T-cell (primary cell): ENCODE results near the gene HSPA14. TPM values are rescaled to one million over a fixed set of nuclear protein-coding genes. Genes with fewer than 3 reads are reported as not detected.

Experiments used
- ATAC-seq, 4 experiments: fragments of 200-7000 bp in 3 of 4; fragments of 150-1000 bp in 1 of 4; cut with Tn5 transposase; replicated peaks in 1 of 4; 1 replicate in 3 of 4; 2 replicates in 1 of 4; pipeline ENCODE4 v1.10.0; 2021; ENCODE audit warnings: moderate library complexity in 3 of 4, mild to moderate bottlenecking in 2 of 4, moderate number of reproducible peaks in 1 of 4
- CTCF ChIA-PET, 2 donors: fragments of 300-600 bp; sonication (Branson Sonifier 250); formaldehyde crosslinking; loops; one replicate each; lab custom pipeline; 2022; ENCODE audit warnings: antibody characterized with exemption in 2 of 2; lab: Charles Lee
- POLR2A ChIA-PET, 2 donors: fragments of 300-600 bp; sonication (Branson Sonifier 250); formaldehyde crosslinking; loops; one replicate each; lab custom pipeline; 2022; ENCODE audit warnings: antibody characterized with exemption in 2 of 2; lab: Charles Lee
- DNase-seq, 35 experiments: peaks; one replicate each; pipeline versions ENCODE4 v3.0.0 to v3.0.0-alpha.2; 2013 to 2023
- H3K27ac ChIP-seq: one replicate; pipeline ENCODE4 v1.5.1; 2013; ENCODE audit warnings: low read length
- H3K27me3 ChIP-seq, 2 experiments: replicated peaks in 1 of 2; 1 replicate in 1 of 2; 2 replicates in 1 of 2; pipeline versions ENCODE4 v1.6.1 to v1.7.0; 2013; ENCODE audit warnings: low read length in 1 of 2, mixed read lengths in 1 of 2; ENCODE audit not compliant: control insufficient read depth in 2 of 2, insufficient read depth in 2 of 2; ENCODE audit errors: extremely low read depth in 1 of 2
- H3K36me3 ChIP-seq, 2 donors: 1 replicate in 1 of 2; 2 replicates in 1 of 2; pipeline versions ENCODE4 v1.6.1 to v1.7.0; 2013; ENCODE audit warnings: low read length in 1 of 2; ENCODE audit not compliant: control insufficient read depth in 2 of 2, insufficient read depth in 1 of 2; ENCODE audit errors: extremely low read depth in 1 of 2
- H3K4me1 ChIP-seq, 2 experiments: 1 replicate in 1 of 2; 2 replicates in 1 of 2; pipeline versions ENCODE4 v1.6.1 to v1.7.0; 2013; ENCODE audit warnings: low read length in 2 of 2, mixed read lengths in 1 of 2; ENCODE audit not compliant: insufficient read depth in 2 of 2, control insufficient read depth in 1 of 2; ENCODE audit errors: extremely low read depth in 1 of 2
- H3K4me3 ChIP-seq, 2 donors: 1 replicate in 1 of 2; 2 replicates in 1 of 2; pipeline versions ENCODE4 v1.5.1 to v1.7.0; 2013; ENCODE audit warnings: mild to moderate bottlenecking in 2 of 2, low read length in 1 of 2, moderate library complexity in 1 of 2; ENCODE audit not compliant: control insufficient read depth in 1 of 2; ENCODE audit errors: extremely low read depth in 1 of 2
- H3K9me3 ChIP-seq: 2 replicates; pipeline ENCODE4 v1.7.0; 2013
- H3K27ac Mint-ChIP-seq, 2 donors: one replicate each; pipeline ENCODE4 v1.8.0; 2020 to 2021; ENCODE audit warnings: mild to moderate bottlenecking in 2 of 2, mixed read lengths in 2 of 2
- H3K27me3 Mint-ChIP-seq, 2 donors: one replicate each; pipeline ENCODE4 v1.8.0; 2021 to 2022; ENCODE audit warnings: mixed read lengths in 2 of 2
- H3K36me3 Mint-ChIP-seq: one replicate; pipeline ENCODE4 v1.8.0; 2021; ENCODE audit warnings: mixed read lengths
- H3K4me1 Mint-ChIP-seq, 3 donors: one replicate each; pipeline ENCODE4 v1.8.0; 2020 to 2022; ENCODE audit warnings: mixed read lengths in 3 of 3, mild to moderate bottlenecking in 1 of 3
- H3K4me3 Mint-ChIP-seq, 3 donors: one replicate each; pipeline ENCODE4 v1.8.0; 2020 to 2022; ENCODE audit warnings: mild to moderate bottlenecking in 3 of 3, mixed read lengths in 3 of 3, moderate library complexity in 3 of 3
- H3K9me3 Mint-ChIP-seq, 3 donors: one replicate each; pipeline ENCODE4 v1.8.0; 2020 to 2022; ENCODE audit warnings: mixed read lengths in 3 of 3
- WGBS: methylation state at CpG from one replicate; pipeline ENCODE4 v1.1.5; 2013; ENCODE audit warnings: missing lambda C conversion rate; ENCODE audit not compliant: insufficient coverage; 5-methylcytosine and 5-hydroxymethylcytosine counted together
- total RNA-seq, 35 experiments: library from RNA in 6 of 35; stranded (reverse) in 6 of 35; fragments of 120-200 nt in 1 of 35; gene quantifications; one replicate each; pipeline versions ENCODE4 v1.2.1 to v1.2.4 and lab custom pipeline; 2013 to 2026

The HSPA14 gene
- total RNA-seq, 5 donors from 2014 or later (not counting 1 experiment from before 2014, with no cell fraction given), result 13.0 to 19.5 (median 15.0) TPM

GRCh38 chr10:14916600-14916999, 78.5 kb downstream of the HSPA14 start:
- Mint-ChIP-seq H3K9me3 (peaks cover 0 to 13% (median 8%) of the 10 kb centered on the region in 3 donors), H3K4me1 (peaks cover 16 to 18% (median 17%) of the 10 kb centered on the region in 3 donors), H3K36me3 (peaks cover 91% of the 10 kb centered on the region), H3K4me3 (no peak overlapping the region), H3K27ac (no peak overlapping the region), H3K27me3 (no peaks in the 10 kb centered on the region)
- Histone ChIP-seq H3K36me3 (peaks cover 0 to 53% of the 10 kb centered on the region in 2 donors), H3K4me1 (no peaks in the 10 kb centered on the region), H3K27me3 (no peaks in the 10 kb centered on the region), H3K9me3 (peaks cover 8% of the 10 kb centered on the region), H3K27ac (no peak overlapping the region), H3K4me3 (no peak overlapping the region)
- DNase-seq (no peak), ATAC-seq (no peak)
- POLR2A ChIA-PET, result no interaction called here
- WGBS, result no CpG with 5 or more reads among the region's 2 CpGs
- CTCF ChIA-PET, result no interaction called here

- ChIA-PET POLR2A (no interaction called here), CTCF (interaction anchor here in 1 of 2 donors (0.6 kb wide), 2 partner anchors 25 to 380 kb away, joined by 4 to 6 read pairs; no protein-coding TSS in a partner anchor)
- H3K4me1 Mint-ChIP-seq, result peaks cover 15 to 17% (median 16%) of the 10 kb centered on the region in 3 donors
- Histone ChIP-seq H3K4me3 (no peak overlapping the region), H3K9me3 (peaks cover 8% of the 10 kb centered on the region), H3K27ac (no peak overlapping the region), H3K27me3 (no peaks in the 10 kb centered on the region), H3K4me1 (no peaks in the 10 kb centered on the region), H3K36me3 (peaks cover 0 to 64% of the 10 kb centered on the region in 2 donors)
- ATAC-seq (no peak), DNase-seq (no peak)
- no CpG with 5 or more reads among the region's 3 CpGs for WGBS
- no peak overlapping the region for H3K27ac Mint-ChIP-seq
- peaks cover 98% of the 10 kb centered on the region for H3K36me3 Mint-ChIP-seq
- no peaks in the 10 kb centered on the region for H3K27me3 Mint-ChIP-seq
- peaks cover 0 to 13% (median 8%) of the 10 kb centered on the region in 3 donors for H3K9me3 Mint-ChIP-seq
- H3K4me3 Mint-ChIP-seq, result no peak overlapping the region
These were observed 79.7 kb downstream of the HSPA14 start for GRCh38 chr10:14917827-14918226.

GRCh38 chr10:14918964-14919363, 80.9 kb downstream of the HSPA14 start:
- H3K36me3 Mint-ChIP-seq, result peaks cover 97% of the 10 kb centered on the region
- DNase-seq (no peak), ATAC-seq (no peak)
- H3K4me1 ChIP-seq, result no peaks in the 10 kb centered on the region
- H3K4me1 Mint-ChIP-seq, result peaks cover 15 to 17% (median 16%) of the 10 kb centered on the region in 3 donors
- H3K4me3 ChIP-seq, result no peak overlapping the region
- H3K27ac Mint-ChIP-seq, result no peak overlapping the region
- POLR2A ChIA-PET, result no interaction called here
- no peak overlapping the region for H3K27ac ChIP-seq
- peaks cover 0 to 73% of the 10 kb centered on the region in 2 donors for H3K36me3 ChIP-seq
- H3K9me3 Mint-ChIP-seq, result peaks cover 0 to 13% (median 8%) of the 10 kb centered on the region in 3 donors
- H3K27me3 ChIP-seq, result no peaks in the 10 kb centered on the region
- H3K27me3 Mint-ChIP-seq, result no peaks in the 10 kb centered on the region
- CTCF ChIA-PET, result no interaction called here
- H3K9me3 ChIP-seq, result peaks cover 8% of the 10 kb centered on the region
- no peak overlapping the region for H3K4me3 Mint-ChIP-seq
- WGBS, result 83% methylated on average over 1 of the region's 3 CpGs

Other genes with a start within 250 kb of the HSPA14 start
- gene FAM107B, start 63.4 kb upstream of the HSPA14 start, total RNA-seq, result 100 to 1,000 TPM; 175 to 298 (median 214) TPM
- gene CDNF, start 269 bp upstream of the HSPA14 start, total RNA-seq, result 1 to 10 TPM; 1.5 to 4.0 (median 2.5) TPM
- 10 to 100 TPM; 11.7 to 31.5 (median 14.9) TPM for gene MSANTD7, start within 50 bp of the HSPA14 start, total RNA-seq
- 1 to 10 TPM; 2.4 to 5.1 (median 3.4) TPM for gene SUV39H2, start 40.6 kb downstream of the HSPA14 start, total RNA-seq
- 10 to 100 TPM; 13.6 to 26.5 (median 23.1) TPM for gene DCLRE1C, start 115.8 kb downstream of the HSPA14 start, total RNA-seq
- not detected for gene MEIG1, start 121.1 kb downstream of the HSPA14 start, total RNA-seq
- gene OLAH, start 205.6 kb downstream of the HSPA14 start, total RNA-seq, result not detected